Measurements from ENCODE around the gene CT47A7.
"Not testable (repeated sequence)": the region's sequence is repeated elsewhere in the genome, so short reads cannot be mapped to it uniquely, and the experiment has no call there.

Gene CT47A7

DNA sequence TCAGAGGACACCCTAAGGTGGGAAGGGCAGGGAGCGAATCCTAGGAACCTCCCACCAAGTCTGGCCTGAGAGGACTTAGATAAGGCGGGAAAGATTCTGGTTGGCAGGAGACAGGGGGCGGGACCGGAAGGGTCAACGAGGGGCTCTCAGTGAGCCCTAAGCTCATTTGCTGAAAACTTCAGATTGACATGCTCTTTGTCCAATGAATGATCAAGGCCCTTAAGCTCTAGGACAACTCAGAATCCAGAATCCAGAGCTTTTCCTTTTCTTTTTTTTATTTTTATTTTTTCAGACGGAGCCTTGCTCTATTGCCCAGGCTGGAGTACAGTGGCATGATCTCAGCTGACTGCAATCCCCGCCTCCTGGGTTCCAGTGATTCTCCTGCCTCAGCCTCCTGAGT lies at the start of gene CT47A7:
TSS of gene CT47A7 (minus strand) at position 101 of the 400 bp plus-strand sequence. CDS start 255 bp downstream, outside the sequence.
- DNase-seq (ENCODE audit: low read depth): not testable (repeated sequence)

DNA sequence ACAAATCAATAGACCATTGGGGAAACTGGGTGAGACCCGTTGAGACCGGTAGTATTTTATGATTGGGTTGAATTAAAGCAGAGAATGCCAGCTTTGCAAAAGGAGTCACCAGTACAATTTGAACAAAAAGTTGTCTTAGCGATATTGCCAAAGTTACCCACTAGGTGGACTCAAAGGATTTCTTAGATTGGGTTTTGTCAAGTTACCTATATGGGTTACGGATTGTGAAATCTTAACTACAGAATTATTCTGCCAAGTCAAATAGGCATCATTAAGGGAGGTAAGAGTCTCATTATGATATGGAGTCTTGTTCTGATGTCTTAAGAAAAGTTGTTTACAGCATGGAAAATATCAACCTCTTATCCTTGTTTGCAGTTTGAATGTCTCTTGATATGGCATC lies 44.2 kb upstream of the CT47A7 start:
- no peak for DNase-seq (ENCODE audit: low read depth)
- no peak overlapping the region for H3K4me3 ChIP-seq (ENCODE audit: control insufficient read depth, low read depth, low read length)
- TF ChIP-seq, protein P1, sequence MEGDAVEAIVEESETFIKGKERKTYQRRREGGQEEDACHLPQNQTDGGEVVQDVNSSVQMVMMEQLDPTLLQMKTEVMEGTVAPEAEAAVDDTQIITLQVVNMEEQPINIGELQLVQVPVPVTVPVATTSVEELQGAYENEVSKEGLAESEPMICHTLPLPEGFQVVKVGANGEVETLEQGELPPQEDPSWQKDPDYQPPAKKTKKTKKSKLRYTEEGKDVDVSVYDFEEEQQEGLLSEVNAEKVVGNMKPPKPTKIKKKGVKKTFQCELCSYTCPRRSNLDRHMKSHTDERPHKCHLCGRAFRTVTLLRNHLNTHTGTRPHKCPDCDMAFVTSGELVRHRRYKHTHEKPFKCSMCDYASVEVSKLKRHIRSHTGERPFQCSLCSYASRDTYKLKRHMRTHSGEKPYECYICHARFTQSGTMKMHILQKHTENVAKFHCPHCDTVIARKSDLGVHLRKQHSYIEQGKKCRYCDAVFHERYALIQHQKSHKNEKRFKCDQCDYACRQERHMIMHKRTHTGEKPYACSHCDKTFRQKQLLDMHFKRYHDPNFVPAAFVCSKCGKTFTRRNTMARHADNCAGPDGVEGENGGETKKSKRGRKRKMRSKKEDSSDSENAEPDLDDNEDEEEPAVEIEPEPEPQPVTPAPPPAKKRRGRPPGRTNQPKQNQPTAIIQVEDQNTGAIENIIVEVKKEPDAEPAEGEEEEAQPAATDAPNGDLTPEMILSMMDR (IDR thresholded peaks at IDR 0.05; ENCODE audit: control insufficient read depth, insufficient read depth, low read depth, low read length, missing control alignments): peak; percentile 11

More for the DNA sequence above, at the start of gene CT47A7:
- not testable (repeated sequence) for H3K4me3 ChIP-seq (ENCODE audit: control insufficient read depth, low read depth, low read length)

DNA sequence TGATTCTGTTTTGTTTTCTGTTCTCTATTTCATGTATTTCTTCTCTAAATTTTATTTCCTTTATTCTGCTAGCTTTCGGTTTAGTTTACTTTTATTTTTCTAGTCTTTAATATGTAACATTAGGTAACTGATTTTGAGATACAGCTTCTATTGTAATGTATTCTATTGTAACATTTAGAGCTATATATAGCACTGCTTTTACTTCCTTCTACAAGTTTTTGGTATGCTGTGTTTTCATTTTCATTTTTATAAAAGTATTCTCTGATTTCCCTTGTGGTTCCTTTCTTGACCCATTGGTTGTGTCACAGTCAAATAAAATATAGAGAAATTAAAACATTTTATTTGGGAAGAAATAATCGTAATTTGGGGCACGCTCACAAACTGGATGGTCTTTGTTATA lies 43.0 kb upstream of the CT47A7 start:
- TF ChIP-seq, protein P1 (IDR thresholded peaks at IDR 0.05; ENCODE audit: control insufficient read depth, insufficient read depth, low read depth, low read length, missing control alignments): no peak
- no peak for DNase-seq (ENCODE audit: low read depth)
- no peak overlapping the region for H3K4me3 ChIP-seq (ENCODE audit: control insufficient read depth, low read depth, low read length)

DNA sequence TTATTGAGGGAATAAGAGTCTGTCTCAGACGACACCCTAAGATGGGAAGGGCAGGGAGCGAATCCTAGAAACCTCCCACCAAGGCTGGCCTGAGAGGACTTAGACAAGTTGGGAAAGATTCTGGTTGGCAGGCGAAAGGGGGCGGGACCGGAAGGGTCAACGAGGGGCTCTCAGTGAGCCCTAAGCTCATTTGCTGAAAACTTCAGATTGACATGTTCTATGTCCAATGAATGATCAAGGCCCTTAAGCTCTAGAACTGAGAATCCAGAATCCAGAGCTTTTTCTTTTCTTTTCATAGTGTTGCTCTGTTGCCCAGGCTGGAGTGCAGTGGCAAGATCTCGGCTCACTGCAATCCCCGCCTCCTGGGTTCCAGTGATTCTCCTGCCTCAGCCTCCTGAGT lies 29.3 kb upstream of the CT47A7 start, which contains the start of gene CT47A1:
TSS of gene CT47A1 (minus strand) at position 101 of the 400 bp plus-strand sequence. CDS start 231 bp downstream, outside the sequence.
- not testable (repeated sequence) for DNase-seq (ENCODE audit: low read depth); H3K4me3 ChIP-seq (ENCODE audit: control insufficient read depth, low read depth, low read length)

Measured in AG09309 (cell line).